ENCODE data around the gene CSTF1.

DNA sequence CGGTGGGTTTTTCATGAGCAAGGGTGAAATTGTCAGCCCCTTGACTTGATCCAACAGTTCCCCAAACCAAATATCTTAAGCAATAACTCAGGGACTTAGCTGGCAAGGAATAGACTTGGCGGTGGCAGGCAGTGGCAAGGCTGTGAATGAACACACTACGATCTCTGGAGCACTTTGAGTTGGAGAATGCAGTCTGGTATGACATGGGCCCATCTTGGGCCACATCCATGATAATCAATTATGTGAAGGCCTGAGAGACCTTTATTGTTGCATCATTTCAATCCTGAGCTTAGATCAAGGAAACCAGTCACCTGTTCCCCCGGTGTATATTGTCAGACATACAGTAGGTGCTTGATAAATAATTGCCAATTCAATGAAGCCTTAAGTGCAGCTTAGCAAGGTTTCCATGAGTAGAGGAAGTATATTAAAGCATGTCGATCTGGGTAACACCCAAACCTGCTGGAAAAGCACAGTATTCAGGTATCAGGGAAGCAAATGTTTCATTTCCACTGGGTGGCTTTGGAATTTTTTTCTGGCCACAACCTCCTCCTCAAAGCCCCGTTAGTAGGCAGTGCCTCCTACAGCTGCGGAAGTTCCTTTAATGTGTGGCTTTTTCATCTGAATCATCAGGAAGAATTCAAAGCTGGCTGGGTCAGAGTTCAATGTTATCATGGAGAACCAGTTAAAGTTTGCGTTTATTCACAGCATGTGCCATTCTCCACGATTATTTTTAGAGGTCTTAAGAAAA is 29.8 kb downstream of the CSTF1 start:
- TF ChIP-seq, protein P1, sequence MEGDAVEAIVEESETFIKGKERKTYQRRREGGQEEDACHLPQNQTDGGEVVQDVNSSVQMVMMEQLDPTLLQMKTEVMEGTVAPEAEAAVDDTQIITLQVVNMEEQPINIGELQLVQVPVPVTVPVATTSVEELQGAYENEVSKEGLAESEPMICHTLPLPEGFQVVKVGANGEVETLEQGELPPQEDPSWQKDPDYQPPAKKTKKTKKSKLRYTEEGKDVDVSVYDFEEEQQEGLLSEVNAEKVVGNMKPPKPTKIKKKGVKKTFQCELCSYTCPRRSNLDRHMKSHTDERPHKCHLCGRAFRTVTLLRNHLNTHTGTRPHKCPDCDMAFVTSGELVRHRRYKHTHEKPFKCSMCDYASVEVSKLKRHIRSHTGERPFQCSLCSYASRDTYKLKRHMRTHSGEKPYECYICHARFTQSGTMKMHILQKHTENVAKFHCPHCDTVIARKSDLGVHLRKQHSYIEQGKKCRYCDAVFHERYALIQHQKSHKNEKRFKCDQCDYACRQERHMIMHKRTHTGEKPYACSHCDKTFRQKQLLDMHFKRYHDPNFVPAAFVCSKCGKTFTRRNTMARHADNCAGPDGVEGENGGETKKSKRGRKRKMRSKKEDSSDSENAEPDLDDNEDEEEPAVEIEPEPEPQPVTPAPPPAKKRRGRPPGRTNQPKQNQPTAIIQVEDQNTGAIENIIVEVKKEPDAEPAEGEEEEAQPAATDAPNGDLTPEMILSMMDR (IDR thresholded peaks at IDR 0.05; ENCODE audit: poor library complexity) = no peak
- no peak for TF ChIP-seq EZH2 (IDR thresholded peaks at IDR 0.05; ENCODE audit: borderline replicate concordance)

Data from hepatocyte (in vitro differentiated cells).